HEK293 (cell line): ENCODE data around the gene NINJ2.

Source experiments
- CTCF ChIA-PET: fragments of 350-600 bp; formaldehyde crosslinking; extraction: SDS; loops from one replicate; lab custom pipeline; 2021; ENCODE audit warnings: antibody characterized with exemption; lab: Yijun Ruan, JAX
- POLR2A ChIA-PET: fragments of 300-600 bp; formaldehyde crosslinking; extraction: SDS; loops from one replicate; lab custom pipeline; 2020; ENCODE audit warnings: antibody characterized with exemption, inconsistent platforms; lab: Yijun Ruan, JAX
- H3K27ac ChIP-seq: fragments of 200-500 bp; sonication (Bioruptor generic); 2 replicates; pipeline ENCODE4 v1.5.1; 2014; ENCODE audit warnings: low read depth, low read length, control low read depth, inconsistent platforms; ENCODE audit errors: extremely low read depth
- H3K36me3 ChIP-seq, 2 experiments: fragments of 200-500 bp in 1 of 2; sonication (Bioruptor generic) in 1 of 2; 1 replicate in 1 of 2; 2 replicates in 1 of 2; pipeline ENCODE4 v1.5.1; 2014 to 2017; ENCODE audit warnings: inconsistent platforms in 2 of 2, low read length in 2 of 2; ENCODE audit not compliant: control insufficient read depth in 2 of 2, insufficient read depth in 1 of 2
- H3K4me1 ChIP-seq: fragments of 200-500 bp; sonication (Bioruptor generic); 2 replicates; pipeline ENCODE4 v1.5.1; 2014; ENCODE audit warnings: mild to moderate bottlenecking, low read length, inconsistent platforms; ENCODE audit not compliant: control insufficient read depth, insufficient read depth
- H3K4me3 ChIP-seq: 2 replicates; pipeline ENCODE4 v1.5.1; 2011; ENCODE audit warnings: low read depth, mild to moderate bottlenecking, control low read depth, low read length, moderate library complexity
- H3K9me3 ChIP-seq: fragments of 200-500 bp; sonication (Bioruptor generic); 2 replicates; pipeline ENCODE4 v1.5.1; 2014; ENCODE audit warnings: low read depth, low read length, inconsistent platforms; ENCODE audit not compliant: control insufficient read depth, insufficient read depth
- GFI1B ChIP-seq: fragments of 450-650 bp; formaldehyde crosslinking; IDR thresholded peaks from 2 replicates; pipeline ENCODE4 v1.5.1; 2016; ENCODE audit warnings: missing biosample characterization, missing genetic modification characterization
- GLIS1 ChIP-seq: fragments of 450-650 bp; formaldehyde crosslinking; IDR thresholded peaks from 2 replicates; pipeline ENCODE4 v1.5.1; 2016; ENCODE audit warnings: missing biosample characterization, missing genetic modification characterization
- GLIS2 ChIP-seq: fragments of 450-650 bp; formaldehyde crosslinking; IDR thresholded peaks from 2 replicates; pipeline ENCODE4 v1.5.1; 2016; ENCODE audit warnings: missing biosample characterization, missing genetic modification characterization
- IKZF3 ChIP-seq: fragments of 450-650 bp; IDR thresholded peaks from 2 replicates; pipeline ENCODE4 v1.5.0; 2018; ENCODE audit warnings: missing biosample characterization, mild to moderate bottlenecking, missing genetic modification characterization, moderate library complexity
- KLF1 ChIP-seq: fragments of 450-650 bp; formaldehyde crosslinking; IDR thresholded peaks from 2 replicates; pipeline ENCODE4 v1.5.1; 2016; ENCODE audit warnings: missing biosample characterization, missing genetic modification characterization
- PRDM1 ChIP-seq: fragments of 450-650 bp; formaldehyde crosslinking; IDR thresholded peaks from 2 replicates; pipeline ENCODE4; 2016; ENCODE audit warnings: missing biosample characterization, missing genetic modification characterization
- ZNF10 ChIP-seq: fragments of 450-650 bp; formaldehyde crosslinking; IDR thresholded peaks from 2 replicates; pipeline ENCODE4 v1.5.1; 2017; ENCODE audit warnings: missing biosample characterization, missing genetic modification characterization
- ZNF335 ChIP-seq: fragments of 450-650 bp; formaldehyde crosslinking; conservative IDR thresholded peaks from 2 replicates; pipeline ENCODE4 v1.5.1; 2016; ENCODE audit warnings: missing biosample characterization, missing genetic modification characterization
- ZNF341 ChIP-seq: fragments of 450-650 bp; formaldehyde crosslinking; IDR thresholded peaks from 2 replicates; pipeline ENCODE4; 2016; ENCODE audit warnings: low read depth, missing biosample characterization, missing genetic modification characterization
- ZNF514 ChIP-seq: fragments of 450-650 bp; formaldehyde crosslinking; IDR thresholded peaks from 2 replicates; pipeline ENCODE4 v1.5.1; 2016; ENCODE audit warnings: missing biosample characterization, missing genetic modification characterization
- ZNF530 ChIP-seq: fragments of 450-650 bp; formaldehyde crosslinking; IDR thresholded peaks from 2 replicates; pipeline ENCODE4 v1.5.1; 2016; ENCODE audit warnings: low read depth, missing biosample characterization, missing genetic modification characterization
- ZNF544 ChIP-seq: fragments of 450-650 bp; formaldehyde crosslinking; IDR thresholded peaks from 2 replicates; pipeline ENCODE4 v1.5.0; 2017; ENCODE audit warnings: missing biosample characterization, missing genetic modification characterization
- ZNF654 ChIP-seq: fragments of 450-650 bp; formaldehyde crosslinking; IDR thresholded peaks from 2 replicates; pipeline ENCODE4 v1.5.1; 2016; ENCODE audit warnings: low read depth, missing biosample characterization, missing genetic modification characterization
- ZNF660 ChIP-seq: fragments of 450-650 bp; IDR thresholded peaks from 2 replicates; pipeline ENCODE4 v1.5.1; 2018; ENCODE audit warnings: missing biosample characterization, mild to moderate bottlenecking, missing genetic modification characterization
- ZNF776 ChIP-seq: fragments of 450-650 bp; formaldehyde crosslinking; IDR thresholded peaks from 2 replicates; pipeline ENCODE4 v1.5.0; 2017; ENCODE audit warnings: missing biosample characterization, missing genetic modification characterization, borderline replicate concordance
- ZNF777 ChIP-seq: fragments of 450-650 bp; formaldehyde crosslinking; IDR thresholded peaks from 2 replicates; pipeline ENCODE4 v1.5.1; 2017; ENCODE audit warnings: missing biosample characterization, missing genetic modification characterization, borderline replicate concordance
- ZNF785 ChIP-seq: fragments of 450-650 bp; formaldehyde crosslinking; IDR thresholded peaks from 2 replicates; pipeline ENCODE4 v1.5.1; 2016; ENCODE audit warnings: missing biosample characterization, missing genetic modification characterization
- ZXDB ChIP-seq: fragments of 450-650 bp; formaldehyde crosslinking; IDR thresholded peaks from 2 replicates; pipeline ENCODE4 v1.5.1; 2016; ENCODE audit warnings: missing biosample characterization, missing genetic modification characterization
- TF ChIP-seq, protein P1 (sequence below): fragments of 450-650 bp; formaldehyde crosslinking; IDR thresholded peaks from 2 replicates; pipeline ENCODE4 v1.5.1; 2016; ENCODE audit warnings: missing biosample characterization, missing genetic modification characterization
- TF ChIP-seq, protein P2 (sequence below): fragments of 450-650 bp; formaldehyde crosslinking; IDR thresholded peaks from 2 replicates; pipeline ENCODE4; 2016; ENCODE audit warnings: missing biosample characterization, missing genetic modification characterization
- TF ChIP-seq, protein P3 (sequence below): fragments of 450-650 bp; formaldehyde crosslinking; IDR thresholded peaks from 2 replicates; pipeline ENCODE4 v1.5.1; 2016; ENCODE audit warnings: missing biosample characterization, missing genetic modification characterization, borderline replicate concordance
- TF ChIP-seq, protein P4 (sequence below): fragments of 450-650 bp; formaldehyde crosslinking; IDR thresholded peaks from 2 replicates; pipeline ENCODE4 v1.5.1; 2016; ENCODE audit warnings: missing biosample characterization, missing genetic modification characterization

The NINJ2 gene

DNA sequence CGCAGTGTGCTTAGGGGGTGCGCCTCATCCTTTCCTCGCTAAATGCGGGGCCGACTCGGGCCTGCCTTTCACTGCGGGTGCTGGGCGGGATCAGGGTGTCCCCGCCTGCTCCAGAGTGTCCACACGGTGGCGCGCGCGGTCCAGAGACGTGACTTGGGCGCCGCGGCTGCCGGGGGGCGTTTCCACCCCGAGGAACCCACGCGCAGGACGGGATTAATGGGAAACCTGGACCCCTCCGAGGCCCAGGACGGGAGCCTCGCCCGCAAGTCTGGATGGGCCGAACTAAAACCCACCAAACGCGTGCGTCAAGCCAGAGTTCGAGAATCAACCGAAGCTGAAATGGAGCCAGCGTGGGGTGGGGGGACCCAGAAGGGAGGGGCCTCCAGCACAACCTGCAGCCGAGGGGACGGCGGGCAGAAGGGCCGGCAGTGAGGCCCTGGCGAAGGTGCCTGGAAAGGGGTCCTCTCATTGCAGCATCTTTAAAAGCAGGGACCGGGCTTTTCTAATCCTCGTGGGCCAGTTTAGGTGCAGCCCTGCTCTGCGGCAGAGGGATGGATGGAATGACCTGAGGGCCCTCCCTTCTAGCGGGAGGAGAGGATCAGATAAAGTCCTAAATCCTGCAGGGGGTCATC is 93.3 kb downstream of the NINJ2 start (continued):
- peak; percentile 40; the same call in 1 of the 2 replicates for TF ChIP-seq IKZF3
- no peak for TF ChIP-seq ZNF544 (tag by site-specific recombination)
- TF ChIP-seq ZNF777 (tag by site-specific recombination): peak; percentile 92
- TF ChIP-seq, protein P1, sequence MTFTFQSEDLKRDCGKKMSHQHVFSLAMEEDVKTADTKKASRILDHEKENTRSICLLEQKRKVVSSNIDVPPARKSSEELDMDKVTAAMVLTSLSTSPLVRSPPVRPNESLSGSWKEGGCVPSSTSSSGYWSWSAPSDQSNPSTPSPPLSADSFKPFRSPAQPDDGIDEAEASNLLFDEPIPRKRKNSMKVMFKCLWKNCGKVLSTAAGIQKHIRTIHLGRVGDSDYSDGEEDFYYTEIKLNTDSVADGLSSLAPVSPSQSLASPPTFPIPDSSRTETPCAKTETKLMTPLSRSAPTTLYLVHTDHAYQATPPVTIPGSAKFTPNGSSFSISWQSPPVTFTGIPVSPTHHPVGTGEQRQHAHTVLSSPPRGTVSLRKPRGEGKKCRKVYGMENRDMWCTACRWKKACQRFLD (tag by site-specific recombination): no peak
- TF ChIP-seq ZNF660 (tag by site-specific recombination): peak; percentile 85
- TF ChIP-seq ZNF10 (tag by site-specific recombination): no peak
- TF ChIP-seq ZNF530 (tag by site-specific recombination): no peak
- peak; percentile 16; the same call in 1 of the 2 replicates for TF ChIP-seq ZXDB (tag by site-specific recombination)
- TF ChIP-seq GLIS2 (tag by site-specific recombination): peak; percentile 99
- TF ChIP-seq, protein P2, sequence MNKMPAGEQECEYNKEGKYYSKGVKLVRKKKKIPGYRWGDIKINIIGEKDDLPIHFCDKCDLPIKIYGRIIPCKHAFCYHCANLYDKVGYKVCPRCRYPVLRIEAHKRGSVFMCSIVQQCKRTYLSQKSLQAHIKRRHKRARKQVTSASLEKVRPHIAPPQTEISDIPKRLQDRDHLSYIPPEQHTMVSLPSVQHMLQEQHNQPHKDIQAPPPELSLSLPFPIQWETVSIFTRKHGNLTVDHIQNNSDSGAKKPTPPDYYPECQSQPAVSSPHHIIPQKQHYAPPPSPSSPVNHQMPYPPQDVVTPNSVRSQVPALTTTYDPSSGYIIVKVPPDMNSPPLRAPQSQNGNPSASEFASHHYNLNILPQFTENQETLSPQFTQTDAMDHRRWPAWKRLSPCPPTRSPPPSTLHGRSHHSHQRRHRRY (tag by site-specific recombination): no peak
- TF ChIP-seq ZNF341: peak; percentile 70
- TF ChIP-seq GLIS1 (tag by site-specific recombination): peak; percentile 60
- TF ChIP-seq, all 188 proteins: peak for 57

DNA sequence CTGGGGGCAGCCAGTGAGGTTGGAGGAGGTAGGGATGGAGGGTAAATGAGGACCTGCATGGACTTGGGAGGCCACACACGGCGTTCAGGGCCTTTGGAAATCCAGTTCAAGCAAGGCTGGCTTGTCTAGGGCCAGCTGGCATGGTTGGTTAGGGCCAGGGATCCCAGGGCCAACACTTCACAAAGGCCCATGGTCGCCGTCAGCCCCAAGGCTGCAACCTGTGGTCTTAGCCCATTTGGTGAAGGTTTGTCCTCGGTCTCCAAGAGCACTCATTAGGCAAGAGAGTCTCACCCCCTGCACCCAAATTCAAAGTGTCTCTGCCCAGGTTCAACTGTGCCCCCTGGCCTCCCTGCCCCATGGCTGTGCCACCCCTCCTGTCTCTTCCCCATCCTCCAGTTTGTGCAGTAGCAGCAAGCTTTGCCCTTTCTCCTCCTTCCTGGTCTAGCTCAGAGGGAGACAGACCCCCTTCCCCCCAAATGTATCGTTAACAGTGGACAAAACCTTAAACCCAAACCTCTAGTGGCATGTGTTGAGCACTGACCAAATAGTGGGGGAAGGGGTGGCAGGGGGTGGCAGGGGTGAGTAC is 94.1 kb downstream of the NINJ2 start:
- POLR2A ChIA-PET: interaction anchor here (1.9 kb wide), 1 partner anchor 182 kb away, joined by 11 read pairs; the partner anchor contains the start of gene WNK1
- TF ChIP-seq PRDM1 (tag by site-specific recombination): no peak
- TF ChIP-seq ZNF514 (tag by site-specific recombination): no peak
- no peak for TF ChIP-seq KLF1 (tag by site-specific recombination)
- TF ChIP-seq, protein P3, sequence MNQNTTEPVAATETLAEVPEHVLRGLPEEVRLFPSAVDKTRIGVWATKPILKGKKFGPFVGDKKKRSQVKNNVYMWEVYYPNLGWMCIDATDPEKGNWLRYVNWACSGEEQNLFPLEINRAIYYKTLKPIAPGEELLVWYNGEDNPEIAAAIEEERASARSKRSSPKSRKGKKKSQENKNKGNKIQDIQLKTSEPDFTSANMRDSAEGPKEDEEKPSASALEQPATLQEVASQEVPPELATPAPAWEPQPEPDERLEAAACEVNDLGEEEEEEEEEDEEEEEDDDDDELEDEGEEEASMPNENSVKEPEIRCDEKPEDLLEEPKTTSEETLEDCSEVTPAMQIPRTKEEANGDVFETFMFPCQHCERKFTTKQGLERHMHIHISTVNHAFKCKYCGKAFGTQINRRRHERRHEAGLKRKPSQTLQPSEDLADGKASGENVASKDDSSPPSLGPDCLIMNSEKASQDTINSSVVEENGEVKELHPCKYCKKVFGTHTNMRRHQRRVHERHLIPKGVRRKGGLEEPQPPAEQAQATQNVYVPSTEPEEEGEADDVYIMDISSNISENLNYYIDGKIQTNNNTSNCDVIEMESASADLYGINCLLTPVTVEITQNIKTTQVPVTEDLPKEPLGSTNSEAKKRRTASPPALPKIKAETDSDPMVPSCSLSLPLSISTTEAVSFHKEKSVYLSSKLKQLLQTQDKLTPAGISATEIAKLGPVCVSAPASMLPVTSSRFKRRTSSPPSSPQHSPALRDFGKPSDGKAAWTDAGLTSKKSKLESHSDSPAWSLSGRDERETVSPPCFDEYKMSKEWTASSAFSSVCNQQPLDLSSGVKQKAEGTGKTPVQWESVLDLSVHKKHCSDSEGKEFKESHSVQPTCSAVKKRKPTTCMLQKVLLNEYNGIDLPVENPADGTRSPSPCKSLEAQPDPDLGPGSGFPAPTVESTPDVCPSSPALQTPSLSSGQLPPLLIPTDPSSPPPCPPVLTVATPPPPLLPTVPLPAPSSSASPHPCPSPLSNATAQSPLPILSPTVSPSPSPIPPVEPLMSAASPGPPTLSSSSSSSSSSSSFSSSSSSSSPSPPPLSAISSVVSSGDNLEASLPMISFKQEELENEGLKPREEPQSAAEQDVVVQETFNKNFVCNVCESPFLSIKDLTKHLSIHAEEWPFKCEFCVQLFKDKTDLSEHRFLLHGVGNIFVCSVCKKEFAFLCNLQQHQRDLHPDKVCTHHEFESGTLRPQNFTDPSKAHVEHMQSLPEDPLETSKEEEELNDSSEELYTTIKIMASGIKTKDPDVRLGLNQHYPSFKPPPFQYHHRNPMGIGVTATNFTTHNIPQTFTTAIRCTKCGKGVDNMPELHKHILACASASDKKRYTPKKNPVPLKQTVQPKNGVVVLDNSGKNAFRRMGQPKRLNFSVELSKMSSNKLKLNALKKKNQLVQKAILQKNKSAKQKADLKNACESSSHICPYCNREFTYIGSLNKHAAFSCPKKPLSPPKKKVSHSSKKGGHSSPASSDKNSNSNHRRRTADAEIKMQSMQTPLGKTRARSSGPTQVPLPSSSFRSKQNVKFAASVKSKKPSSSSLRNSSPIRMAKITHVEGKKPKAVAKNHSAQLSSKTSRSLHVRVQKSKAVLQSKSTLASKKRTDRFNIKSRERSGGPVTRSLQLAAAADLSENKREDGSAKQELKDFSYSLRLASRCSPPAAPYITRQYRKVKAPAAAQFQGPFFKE (tag by site-specific recombination): no peak
- TF ChIP-seq ZNF776: no peak
- TF ChIP-seq ZNF335 (tag by site-specific recombination): no peak
- no peak for TF ChIP-seq ZNF785 (tag by site-specific recombination)
- TF ChIP-seq, protein P2 (tag by site-specific recombination): no peak
- TF ChIP-seq ZNF654 (tag by site-specific recombination): no peak
- TF ChIP-seq GFI1B (tag by site-specific recombination): no peak
- TF ChIP-seq, protein P4, sequence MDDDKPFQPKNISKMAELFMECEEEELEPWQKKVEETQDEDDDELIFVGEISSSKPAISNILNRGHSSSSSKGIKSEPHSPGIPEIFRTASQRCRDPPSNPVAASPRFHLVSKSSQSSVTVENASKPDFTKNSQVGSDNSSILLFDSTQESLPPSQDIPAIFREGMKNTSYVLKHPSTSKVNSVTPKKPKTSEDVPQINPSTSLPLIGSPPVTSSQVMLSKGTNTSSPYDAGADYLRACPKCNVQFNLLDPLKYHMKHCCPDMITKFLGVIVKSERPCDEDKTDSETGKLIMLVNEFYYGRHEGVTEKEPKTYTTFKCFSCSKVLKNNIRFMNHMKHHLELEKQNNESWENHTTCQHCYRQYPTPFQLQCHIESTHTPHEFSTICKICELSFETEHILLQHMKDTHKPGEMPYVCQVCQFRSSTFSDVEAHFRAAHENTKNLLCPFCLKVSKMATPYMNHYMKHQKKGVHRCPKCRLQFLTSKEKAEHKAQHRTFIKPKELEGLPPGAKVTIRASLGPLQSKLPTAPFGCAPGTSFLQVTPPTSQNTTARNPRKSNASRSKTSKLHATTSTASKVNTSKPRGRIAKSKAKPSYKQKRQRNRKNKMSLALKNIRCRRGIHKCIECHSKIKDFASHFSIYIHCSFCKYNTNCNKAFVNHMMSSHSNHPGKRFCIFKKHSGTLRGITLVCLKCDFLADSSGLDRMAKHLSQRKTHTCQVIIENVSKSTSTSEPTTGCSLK: no peak
- no peak overlapping the region for H3K4me3 ChIP-seq
- H3K9me3 ChIP-seq: no peaks in the 10 kb centered on the region
- no peak overlapping the region for H3K27ac ChIP-seq
- peaks cover 0 to 2% of the 10 kb centered on the region in 2 experiments; a peak in 1 of 3 replicates for H3K36me3 ChIP-seq
- CTCF ChIA-PET: interaction anchor here (0.6 to 3.9 kb wide), 14 partner anchors 11 to 529 kb away, joined by 3 to 39 read pairs (median 3); partner anchors contain the start of gene RAD52
- H3K4me1 ChIP-seq: peaks cover 6% of the 10 kb centered on the region
